Measurements from ENCODE around the gene ANTXR2.

ANTXR2 gene

DNA sequence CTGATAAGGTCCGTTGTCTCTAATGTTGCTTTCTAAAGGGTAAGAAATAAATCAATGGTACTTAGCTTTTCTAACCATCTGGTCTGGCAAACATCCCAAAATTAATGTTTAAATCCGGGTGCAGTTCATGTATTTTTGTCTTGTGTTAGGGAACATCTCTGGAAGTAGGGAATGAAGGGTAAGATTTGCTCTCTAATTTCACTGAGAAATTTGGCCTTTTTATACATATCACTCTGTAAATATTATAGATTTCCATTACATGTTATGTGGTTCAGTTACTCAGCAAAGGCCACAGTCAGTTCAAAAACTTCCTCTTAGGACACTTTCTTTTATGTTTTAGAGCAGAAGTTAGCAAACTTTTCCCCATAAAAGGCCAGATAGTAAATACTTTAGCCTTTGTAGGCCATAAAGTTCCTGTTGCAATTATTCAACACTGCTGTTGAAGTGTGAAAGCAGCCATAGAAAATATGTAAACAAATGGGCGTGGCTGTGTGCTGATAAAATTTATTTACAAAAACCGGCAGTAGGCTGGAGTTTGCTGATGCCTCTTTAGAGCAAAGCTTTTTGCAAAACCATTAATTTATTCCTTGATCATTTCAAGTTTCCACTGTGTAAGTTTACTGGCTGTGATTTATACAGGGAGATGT is 218.1 kb downstream of the ANTXR2 start:
- no peak for DNase-seq

GRCh38 chr4:79852305-79852730 is 220.7 kb downstream of the ANTXR2 start:
- no peak for DNase-seq

DNA sequence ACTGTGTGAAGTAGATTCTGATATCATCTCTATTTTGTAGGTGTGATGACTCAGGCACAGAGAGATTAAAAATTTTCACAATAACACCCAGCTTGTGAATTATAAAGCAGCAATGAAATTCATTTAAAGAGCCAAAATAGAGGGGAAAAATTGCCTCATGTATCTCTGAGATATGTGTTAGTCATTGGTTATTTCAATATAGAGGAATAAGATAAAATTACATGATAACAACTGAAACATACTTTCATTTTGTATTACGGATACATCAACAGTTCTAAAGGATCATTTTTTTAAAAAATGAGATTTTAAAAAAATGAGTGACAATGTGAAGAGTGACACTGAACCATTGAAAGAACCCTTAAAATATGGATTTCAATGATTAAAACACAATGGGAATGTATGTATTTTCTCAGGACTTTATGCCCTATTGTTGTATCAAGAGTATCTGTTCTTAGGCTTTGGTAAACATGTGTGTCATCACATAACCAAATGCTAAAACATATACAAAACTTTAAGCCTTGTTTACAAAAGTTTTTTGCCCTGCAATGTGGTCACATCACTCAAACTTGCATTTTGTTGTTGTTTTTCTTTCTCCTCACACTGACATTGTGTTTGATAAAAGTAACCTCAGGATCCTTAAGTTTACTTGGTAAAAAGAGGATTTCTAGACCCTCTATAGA is 221.3 kb downstream of the ANTXR2 start:
- DNase-seq, result peak; percentile 7

Measured in hematopoietic multipotent progenitor cell treated with erythropoietin and hydrocortisone succinate and interleukin-3 and kit ligand, for 8 days (in vitro differentiated cells).